Measurements from ENCODE around the gene UQCC2. TPM values are rescaled to one million over a fixed set of nuclear protein-coding genes. Genes with fewer than 3 reads are reported as not detected.

UQCC2 gene
- total and polyA plus RNA-seq, 2 of the 4 experiments (the other 2 are of a cell fraction), result 13.8 to 34.5 TPM

GRCh38 chr6:33714385-33715040 is 3.0 kb upstream of the UQCC2 start:
- H4K91ac ChIP-seq (ENCODE audit: insufficient read depth, low read depth, low read length), result no peak overlapping the region
- dilution Hi-C loops (cut with HindIII; ENCODE audit: low sequenced_read_pairs, unreplicated experiment) (no loop called here), in situ Hi-C loops (cut with MboI; ENCODE audit: low sequenced_read_pairs) (loop anchor here (10.0 kb wide), 1 partner anchor 440 kb away; no protein-coding TSS in a partner anchor), intact Hi-C loops (cut with micrococcal nuclease) (no loop called here)
- H3K4ac ChIP-seq (ENCODE audit: low read depth, low read length), result no peak overlapping the region
- H3K14ac ChIP-seq (replicated peaks; ENCODE audit: low read depth, low read length), result no peak overlapping the region
- TF ChIP-seq FOS (IDR thresholded peaks at IDR 0.05; ENCODE audit: low read depth, low read length) (no peak), BHLHE40 (IDR thresholded peaks at IDR 0.05; ENCODE audit: low read depth, low read length) (no peak), RFX5 (IDR thresholded peaks at IDR 0.05; ENCODE audit: low read depth, low read length) (no peak), MAZ (IDR thresholded peaks at IDR 0.05; ENCODE audit: borderline replicate concordance, low read depth, low read length) (no peak), SMC3 (IDR thresholded peaks at IDR 0.05; ENCODE audit: low read depth, low read length) (no peak), MXI1 (IDR thresholded peaks at IDR 0.05; ENCODE audit: borderline replicate concordance, low read depth, low read length) (no peak), RAD21 (IDR thresholded peaks at IDR 0.05; ENCODE audit: low read length) (no peak), NFE2L2 (IDR thresholded peaks at IDR 0.05; ENCODE audit: low read depth, low read length) (no peak), MAFK (IDR thresholded peaks at IDR 0.05; ENCODE audit: low read depth, low read length) (no peak), RCOR1 (IDR thresholded peaks at IDR 0.05; ENCODE audit: insufficient replicate concordance, low read length) (no peak), CHD1 (IDR thresholded peaks at IDR 0.05; ENCODE audit: low read depth, low read length) (no peak), POLR2A (IDR thresholded peaks at IDR 0.05; ENCODE audit: low read depth, low read length) (no peak), CEBPB (IDR thresholded peaks at IDR 0.05; ENCODE audit: low read depth, low read length) (no peak), ELK1 (IDR thresholded peaks at IDR 0.05; ENCODE audit: borderline replicate concordance, low read depth, low read length) (no peak)
- TF ChIP-seq, protein P1, sequence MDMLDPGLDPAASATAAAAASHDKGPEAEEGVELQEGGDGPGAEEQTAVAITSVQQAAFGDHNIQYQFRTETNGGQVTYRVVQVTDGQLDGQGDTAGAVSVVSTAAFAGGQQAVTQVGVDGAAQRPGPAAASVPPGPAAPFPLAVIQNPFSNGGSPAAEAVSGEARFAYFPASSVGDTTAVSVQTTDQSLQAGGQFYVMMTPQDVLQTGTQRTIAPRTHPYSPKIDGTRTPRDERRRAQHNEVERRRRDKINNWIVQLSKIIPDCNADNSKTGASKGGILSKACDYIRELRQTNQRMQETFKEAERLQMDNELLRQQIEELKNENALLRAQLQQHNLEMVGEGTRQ (IDR thresholded peaks at IDR 0.05; ENCODE audit: low read depth, low read length), result no peak
- DNase-seq, result no peak
- H2AK9ac ChIP-seq (replicated peaks; ENCODE audit: low read depth, low read length, poor library complexity), result no peak overlapping the region
- no peak for ATAC-seq (ENCODE audit: low read depth)
- H3K9me3 ChIP-seq (ENCODE audit: control insufficient read depth, insufficient read depth, low read length), result no peaks in the 10 kb centered on the region
- H2AK5ac ChIP-seq (ENCODE audit: low read depth, low read length), result no peak overlapping the region
- H3K4me2 ChIP-seq (ENCODE audit: low read depth, low read length), result no peak overlapping the region
- H3K9me1 ChIP-seq (ENCODE audit: insufficient read depth, low read length), result peaks cover 8% of the 10 kb centered on the region
- H4K20me1 ChIP-seq (ENCODE audit: insufficient read depth, low read length), result no peaks in the 10 kb centered on the region
- H3K4me1 ChIP-seq (ENCODE audit: control insufficient read depth, insufficient read depth, low read length), result peaks cover 5% of the 10 kb centered on the region
- H3K18ac ChIP-seq (ENCODE audit: low read depth, low read length), result no peak overlapping the region
- H3K27ac ChIP-seq (ENCODE audit: insufficient read depth, low read length), result no peak overlapping the region
- BruUV-seq (replicated peaks), result no TSS peak
- no peak overlapping the region for H2BK15ac ChIP-seq (ENCODE audit: low read depth, low read length)
- no peak overlapping the region for H3K9ac ChIP-seq (ENCODE audit: low read depth, low read length)
- ChIA-PET CTCF (interaction anchor here (1.5 kb wide), 1 partner anchor 10 kb away, joined by 3 read pairs; no protein-coding TSS in a partner anchor), POLR2A (ENCODE audit: unreplicated experiment) (no interaction called here)
- no peak overlapping the region for H3K23ac ChIP-seq (ENCODE audit: low read depth, low read length)
- no peak overlapping the region for H3K4me3 ChIP-seq (ENCODE audit: insufficient read depth, low read depth, low read length)
- no peak overlapping the region for H4K5ac ChIP-seq (ENCODE audit: low read depth, low read length)
- H3K36me3 ChIP-seq (ENCODE audit: control insufficient read depth, insufficient read depth, low read length), result peaks cover 4% of the 10 kb centered on the region
- no peak overlapping the region for H2BK120ac ChIP-seq (ENCODE audit: low read depth, low read length)
- no peak overlapping the region for H2BK5ac ChIP-seq (ENCODE audit: low read depth, low read length, poor library complexity, severe bottlenecking)
- H3K56ac ChIP-seq (ENCODE audit: extremely low read depth, insufficient read depth, low read length), result no peak overlapping the region
- H4K8ac ChIP-seq (ENCODE audit: low read depth in 2 of 2, low read length in 2 of 2), result no peak overlapping the region
- peaks cover 27% of the 10 kb centered on the region for H3K27me3 ChIP-seq (ENCODE audit: control insufficient read depth, insufficient read depth, low read length)
- H3K79me1 ChIP-seq (ENCODE audit: low read depth in 1 of 2, low read length in 2 of 2), result peaks cover 16 to 19% of the 10 kb centered on the region in 2 experiments
- WGBS, 2 experiments (ENCODE audit: extremely low coverage in 2 of 2, insufficient read length in 1 of 2), result no CpG with 5 or more reads among the region's 7 CpGs
- no peak overlapping the region for H2AFZ ChIP-seq (replicated peaks; ENCODE audit: low read length, poor library complexity)
- no peak overlapping the region for H2BK20ac ChIP-seq (ENCODE audit: low read depth, low read length)

Data from IMR-90 (cell line).